Measurements from ENCODE around the gene SLC6A12.

DNA sequence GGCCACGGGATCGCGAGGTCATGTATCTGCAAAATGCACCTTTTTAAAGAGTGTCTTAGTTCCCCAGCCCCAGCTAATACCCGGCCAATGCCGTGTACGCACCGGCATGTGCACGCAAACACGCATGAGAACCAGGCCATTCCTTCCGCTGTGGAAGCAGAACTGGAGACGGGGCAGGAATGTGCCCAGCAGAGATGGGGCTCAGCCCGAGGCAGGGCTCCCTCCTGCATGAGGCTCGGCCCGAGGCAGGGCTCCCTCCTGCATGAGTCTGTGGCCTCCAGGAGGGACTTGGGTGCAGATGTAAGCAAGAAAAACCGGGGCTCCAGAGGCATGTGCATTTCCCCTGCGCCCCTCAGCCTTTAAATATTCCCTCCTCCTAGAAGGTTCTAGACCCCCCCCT lies 38.2 kb downstream of the SLC6A12 start:
- TF ChIP-seq, protein P1, sequence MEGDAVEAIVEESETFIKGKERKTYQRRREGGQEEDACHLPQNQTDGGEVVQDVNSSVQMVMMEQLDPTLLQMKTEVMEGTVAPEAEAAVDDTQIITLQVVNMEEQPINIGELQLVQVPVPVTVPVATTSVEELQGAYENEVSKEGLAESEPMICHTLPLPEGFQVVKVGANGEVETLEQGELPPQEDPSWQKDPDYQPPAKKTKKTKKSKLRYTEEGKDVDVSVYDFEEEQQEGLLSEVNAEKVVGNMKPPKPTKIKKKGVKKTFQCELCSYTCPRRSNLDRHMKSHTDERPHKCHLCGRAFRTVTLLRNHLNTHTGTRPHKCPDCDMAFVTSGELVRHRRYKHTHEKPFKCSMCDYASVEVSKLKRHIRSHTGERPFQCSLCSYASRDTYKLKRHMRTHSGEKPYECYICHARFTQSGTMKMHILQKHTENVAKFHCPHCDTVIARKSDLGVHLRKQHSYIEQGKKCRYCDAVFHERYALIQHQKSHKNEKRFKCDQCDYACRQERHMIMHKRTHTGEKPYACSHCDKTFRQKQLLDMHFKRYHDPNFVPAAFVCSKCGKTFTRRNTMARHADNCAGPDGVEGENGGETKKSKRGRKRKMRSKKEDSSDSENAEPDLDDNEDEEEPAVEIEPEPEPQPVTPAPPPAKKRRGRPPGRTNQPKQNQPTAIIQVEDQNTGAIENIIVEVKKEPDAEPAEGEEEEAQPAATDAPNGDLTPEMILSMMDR (IDR thresholded peaks at IDR 0.05; ENCODE audit: poor library complexity, severe bottlenecking) = no peak
- TF ChIP-seq, protein P2, sequence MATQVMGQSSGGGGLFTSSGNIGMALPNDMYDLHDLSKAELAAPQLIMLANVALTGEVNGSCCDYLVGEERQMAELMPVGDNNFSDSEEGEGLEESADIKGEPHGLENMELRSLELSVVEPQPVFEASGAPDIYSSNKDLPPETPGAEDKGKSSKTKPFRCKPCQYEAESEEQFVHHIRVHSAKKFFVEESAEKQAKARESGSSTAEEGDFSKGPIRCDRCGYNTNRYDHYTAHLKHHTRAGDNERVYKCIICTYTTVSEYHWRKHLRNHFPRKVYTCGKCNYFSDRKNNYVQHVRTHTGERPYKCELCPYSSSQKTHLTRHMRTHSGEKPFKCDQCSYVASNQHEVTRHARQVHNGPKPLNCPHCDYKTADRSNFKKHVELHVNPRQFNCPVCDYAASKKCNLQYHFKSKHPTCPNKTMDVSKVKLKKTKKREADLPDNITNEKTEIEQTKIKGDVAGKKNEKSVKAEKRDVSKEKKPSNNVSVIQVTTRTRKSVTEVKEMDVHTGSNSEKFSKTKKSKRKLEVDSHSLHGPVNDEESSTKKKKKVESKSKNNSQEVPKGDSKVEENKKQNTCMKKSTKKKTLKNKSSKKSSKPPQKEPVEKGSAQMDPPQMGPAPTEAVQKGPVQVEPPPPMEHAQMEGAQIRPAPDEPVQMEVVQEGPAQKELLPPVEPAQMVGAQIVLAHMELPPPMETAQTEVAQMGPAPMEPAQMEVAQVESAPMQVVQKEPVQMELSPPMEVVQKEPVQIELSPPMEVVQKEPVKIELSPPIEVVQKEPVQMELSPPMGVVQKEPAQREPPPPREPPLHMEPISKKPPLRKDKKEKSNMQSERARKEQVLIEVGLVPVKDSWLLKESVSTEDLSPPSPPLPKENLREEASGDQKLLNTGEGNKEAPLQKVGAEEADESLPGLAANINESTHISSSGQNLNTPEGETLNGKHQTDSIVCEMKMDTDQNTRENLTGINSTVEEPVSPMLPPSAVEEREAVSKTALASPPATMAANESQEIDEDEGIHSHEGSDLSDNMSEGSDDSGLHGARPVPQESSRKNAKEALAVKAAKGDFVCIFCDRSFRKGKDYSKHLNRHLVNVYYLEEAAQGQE (IDR thresholded peaks at IDR 0.05; ENCODE audit: borderline replicate concordance) = no peak
